ENCODE data around the gene ARHGEF37. TPM values are rescaled to one million over a fixed set of nuclear protein-coding genes. Genes with fewer than 3 reads are reported as not detected.

The ARHGEF37 gene
- total RNA-seq, 1 donor from 2014 or later: 9.2 TPM

- TF ChIP-seq CTCF (IDR thresholded peaks at IDR 0.05; ENCODE audit: insufficient read depth, low read length, severe bottlenecking): no peak
- H3K27me3 ChIP-seq (ENCODE audit: control insufficient read depth, insufficient read depth, low read length): no peaks in the 10 kb centered on the region
- FAIRE-seq (no peak), DNase-seq (ENCODE audit: low read depth) (no peak)
- no peak overlapping the region for H3K4me3 ChIP-seq (ENCODE audit: low read depth, low read length)
- no peaks in the 10 kb centered on the region for H3K36me3 ChIP-seq (ENCODE audit: control insufficient read depth, insufficient read depth, low read length)
Measured at GRCh38 chr5:149654883-149655505, 73.7 kb downstream of the ARHGEF37 start.

- no peaks in the 10 kb centered on the region for H3K36me3 ChIP-seq (ENCODE audit: control insufficient read depth, insufficient read depth, low read length)
- FAIRE-seq: no peak
- H3K4me3 ChIP-seq (ENCODE audit: low read depth, low read length): no peak overlapping the region
- TF ChIP-seq CTCF (IDR thresholded peaks at IDR 0.05; ENCODE audit: insufficient read depth, low read length, severe bottlenecking): peak; percentile 87
- H3K27me3 ChIP-seq (ENCODE audit: control insufficient read depth, insufficient read depth, low read length): no peaks in the 10 kb centered on the region
- DNase-seq (ENCODE audit: low read depth): peak; percentile 51
Measured at GRCh38 chr5:149656576-149657182, 75.4 kb downstream of the ARHGEF37 start.

- TF ChIP-seq CTCF (IDR thresholded peaks at IDR 0.05; ENCODE audit: insufficient read depth, low read length, severe bottlenecking): no peak
- no peak for FAIRE-seq
- Histone ChIP-seq H3K36me3 (ENCODE audit: control insufficient read depth, insufficient read depth, low read length) (no peaks in the 10 kb centered on the region), H3K4me3 (ENCODE audit: low read depth, low read length) (no peak overlapping the region), H3K27me3 (ENCODE audit: control insufficient read depth, insufficient read depth, low read length) (no peaks in the 10 kb centered on the region)
- no peak for DNase-seq (ENCODE audit: low read depth)
Measured at GRCh38 chr5:149657324-149657723, 76.0 kb downstream of the ARHGEF37 start.

- DNase-seq (ENCODE audit: low read depth): no peak
- TF ChIP-seq CTCF (IDR thresholded peaks at IDR 0.05; ENCODE audit: insufficient read depth, low read length, severe bottlenecking): no peak
- H3K36me3 ChIP-seq (ENCODE audit: control insufficient read depth, insufficient read depth, low read length): no peaks in the 10 kb centered on the region
- H3K27me3 ChIP-seq (ENCODE audit: control insufficient read depth, insufficient read depth, low read length): no peaks in the 10 kb centered on the region
- H3K4me3 ChIP-seq (ENCODE audit: low read depth, low read length): no peak overlapping the region
- no peak for FAIRE-seq
Measured at GRCh38 chr5:149658299-149658698, 77.0 kb downstream of the ARHGEF37 start.

- H3K27me3 ChIP-seq (ENCODE audit: control insufficient read depth, insufficient read depth, low read length): no peaks in the 10 kb centered on the region
- no peak overlapping the region for H3K4me3 ChIP-seq (ENCODE audit: low read depth, low read length)
- no peak for TF ChIP-seq CTCF (IDR thresholded peaks at IDR 0.05; ENCODE audit: insufficient read depth, low read length, severe bottlenecking)
- DNase-seq (ENCODE audit: low read depth) (no peak), FAIRE-seq (no peak)
- H3K36me3 ChIP-seq (ENCODE audit: control insufficient read depth, insufficient read depth, low read length): no peaks in the 10 kb centered on the region
Measured at GRCh38 chr5:149664083-149664482, 82.8 kb downstream of the ARHGEF37 start.

Data from bronchial epithelial cell (primary cell).